GM18858 (cell line): ENCODE measurements around the gene MTUS2.

Experiments
- ATAC-seq: cut with Tn5 transposase; IDR thresholded peaks from one replicate; pipeline ENCODE4 v1.9.1; 2021; ENCODE audit not compliant: unreplicated experiment

MTUS2 gene

GRCh38 chr13:29498426-29499040 lies 678.4 kb downstream of the MTUS2 start:
- ATAC-seq = no peak

DNA sequence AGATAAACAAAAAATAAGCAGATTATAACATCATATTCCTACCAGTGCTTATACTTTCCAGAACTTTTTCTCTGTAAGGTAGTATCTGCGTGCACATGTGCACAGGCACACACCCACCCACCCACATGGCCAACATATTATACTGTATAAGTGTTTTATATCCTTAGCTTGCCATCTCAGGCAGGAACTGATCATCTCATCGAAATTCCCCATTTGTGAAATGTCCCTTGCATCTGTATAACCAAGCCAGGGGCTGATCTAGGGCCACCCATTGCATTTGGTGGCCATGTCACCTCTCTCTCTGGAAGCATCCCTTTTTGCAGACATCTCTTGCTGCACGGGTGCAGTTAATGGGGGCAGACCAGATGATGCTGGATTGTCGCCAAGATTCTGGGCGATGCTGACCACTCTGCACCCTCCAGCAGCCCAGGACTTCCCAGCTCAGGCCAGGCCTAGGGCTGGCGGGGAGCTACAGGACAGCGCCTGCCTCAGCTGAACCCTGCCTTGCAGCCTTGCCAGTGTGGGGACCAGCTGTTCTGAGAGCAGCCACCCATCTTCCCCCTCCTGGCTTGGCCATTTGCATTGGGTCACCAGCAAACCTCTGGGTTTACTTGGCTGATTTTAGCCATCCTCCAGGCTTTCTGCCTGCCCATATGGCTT lies 679.5 kb downstream of the MTUS2 start:
- ATAC-seq = no peak

- ATAC-seq = no peak
These were observed 680.2 kb downstream of the MTUS2 start for GRCh38 chr13:29500386-29500785.

DNA sequence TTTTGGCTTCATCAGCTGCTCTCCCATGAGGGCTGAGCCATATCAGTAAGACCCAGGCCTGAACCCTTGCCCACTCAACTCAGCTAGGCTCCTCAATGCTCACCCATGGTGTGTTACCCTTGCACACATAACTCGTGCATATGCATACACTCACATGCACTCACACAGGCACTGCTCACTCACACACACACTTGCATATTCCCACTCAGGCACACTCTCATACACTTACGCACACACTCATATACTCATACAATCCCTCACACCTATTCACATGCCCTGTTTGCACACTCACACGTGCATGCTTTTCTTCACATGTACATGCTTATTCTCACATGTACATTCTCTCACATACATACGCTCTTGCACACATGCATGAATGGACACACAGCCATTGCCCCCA lies 681.5 kb downstream of the MTUS2 start:
- no peak for ATAC-seq

GRCh38 chr13:29502391-29503008 lies 682.4 kb downstream of the MTUS2 start:
- no peak for ATAC-seq

- ATAC-seq = no peak
These were observed 683.1 kb downstream of the MTUS2 start for GRCh38 chr13:29503041-29503837.

GRCh38 chr13:29504691-29505090 lies 684.6 kb downstream of the MTUS2 start:
- ATAC-seq = no peak

- ATAC-seq = no peak
These were observed 685.4 kb downstream of the MTUS2 start for GRCh38 chr13:29505511-29505910.

GRCh38 chr13:29505950-29506349 lies 685.8 kb downstream of the MTUS2 start:
- no peak for ATAC-seq

- ATAC-seq = no peak
These were observed 687.2 kb downstream of the MTUS2 start for GRCh38 chr13:29507356-29507755.

DNA sequence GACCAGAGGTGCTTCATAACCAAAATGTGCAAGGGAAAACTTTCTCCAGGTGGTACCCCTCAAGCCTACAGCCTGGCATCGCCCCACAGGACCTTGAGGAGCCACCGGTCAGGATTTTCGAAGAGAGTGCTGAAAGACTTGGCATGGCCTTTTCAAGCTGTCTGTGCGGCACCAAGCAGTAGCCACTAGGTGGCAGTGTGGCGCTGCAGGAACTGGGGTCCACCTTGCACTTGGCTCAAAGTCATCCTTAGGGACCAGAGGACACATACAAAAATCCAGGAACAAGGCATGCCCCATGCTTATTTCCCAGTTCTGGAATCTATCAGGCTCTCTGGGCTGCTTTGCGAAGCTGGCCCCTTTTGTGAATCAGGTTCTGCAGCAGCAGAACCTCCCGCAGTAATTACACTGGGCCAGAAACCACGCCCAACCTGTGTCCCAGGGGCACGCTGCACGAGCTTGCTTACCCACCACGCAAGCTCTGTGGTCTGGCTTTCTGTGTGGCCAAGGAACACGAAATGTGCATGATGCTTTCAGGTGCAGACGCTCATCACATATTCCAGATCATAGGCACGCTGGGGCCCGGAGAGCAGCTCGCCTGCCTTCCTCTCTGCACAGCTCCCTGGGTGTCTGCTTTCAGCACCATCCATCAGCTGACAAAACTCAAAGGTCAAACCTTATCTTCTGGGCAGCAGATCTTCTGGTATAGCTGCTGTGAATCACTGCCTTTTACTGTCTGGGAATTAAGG lies 688.2 kb downstream of the MTUS2 start:
- ATAC-seq = peak; percentile 61

DNA sequence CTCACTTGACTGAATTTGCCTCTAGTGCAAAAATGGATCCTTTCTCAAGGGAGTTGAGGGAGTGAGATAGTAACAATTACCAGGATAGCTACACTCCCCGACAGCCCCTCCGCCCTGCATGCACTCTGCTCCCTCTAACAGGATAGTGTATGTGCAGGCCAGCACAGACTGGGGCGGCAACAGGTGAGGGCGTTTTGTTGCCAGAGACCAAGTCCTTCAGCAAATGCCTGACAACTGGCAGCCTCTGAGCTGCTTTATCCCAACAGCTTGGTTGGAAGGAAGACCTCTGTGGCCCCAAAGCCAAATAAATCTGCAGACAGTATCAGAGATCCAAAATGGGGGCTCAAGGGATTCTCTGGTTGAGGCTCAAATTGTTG lies 688.7 kb downstream of the MTUS2 start:
- no peak for ATAC-seq

DNA sequence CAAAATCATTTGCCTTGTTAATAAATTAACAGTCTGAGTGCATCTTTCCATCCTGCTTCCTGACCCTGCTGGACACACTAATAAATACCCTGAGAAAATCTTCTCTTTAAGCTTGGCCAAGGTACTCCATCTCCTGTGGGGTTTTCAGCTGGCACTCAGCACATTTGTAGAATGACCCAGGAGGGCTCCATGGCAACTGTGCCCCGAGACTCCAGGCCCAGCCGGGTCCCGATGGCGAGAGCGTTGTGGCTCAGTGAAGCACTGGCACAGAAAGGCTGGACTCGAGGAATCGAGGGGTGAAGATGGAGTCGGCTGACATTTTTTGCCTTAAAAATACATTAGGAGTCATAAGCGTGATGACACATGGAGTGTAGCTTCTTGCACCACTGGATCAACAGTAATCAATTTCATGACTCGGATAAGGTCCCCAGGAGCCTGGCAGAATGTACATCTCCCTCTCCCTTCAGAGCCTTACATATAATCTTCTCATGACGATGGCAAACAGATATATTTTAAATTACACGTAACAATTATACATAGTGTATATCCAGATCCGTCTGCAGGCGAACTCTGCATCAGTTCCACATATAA lies 690.0 kb downstream of the MTUS2 start:
- ATAC-seq = no peak

DNA sequence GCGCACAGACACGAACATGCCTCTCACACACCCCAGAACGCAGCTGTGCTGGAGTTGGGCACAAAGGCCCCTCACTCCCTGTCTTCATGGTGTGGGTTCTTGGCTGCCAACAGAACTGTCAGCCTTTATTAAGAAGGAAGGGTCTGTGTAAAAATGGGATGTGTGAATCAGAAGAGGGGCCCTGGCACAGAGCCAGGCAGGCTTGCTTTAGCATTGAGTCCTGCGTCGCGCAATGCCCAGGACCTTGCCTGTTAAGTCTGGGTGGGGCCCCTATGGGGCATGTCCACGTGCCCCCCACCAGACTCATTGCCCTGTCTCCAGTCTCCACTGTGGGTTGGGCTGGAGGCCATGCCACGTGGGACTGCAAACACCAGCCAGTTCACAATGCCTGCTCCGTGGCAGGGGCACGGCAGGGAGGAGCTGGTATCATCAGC lies 690.5 kb downstream of the MTUS2 start:
- ATAC-seq = no peak

DNA sequence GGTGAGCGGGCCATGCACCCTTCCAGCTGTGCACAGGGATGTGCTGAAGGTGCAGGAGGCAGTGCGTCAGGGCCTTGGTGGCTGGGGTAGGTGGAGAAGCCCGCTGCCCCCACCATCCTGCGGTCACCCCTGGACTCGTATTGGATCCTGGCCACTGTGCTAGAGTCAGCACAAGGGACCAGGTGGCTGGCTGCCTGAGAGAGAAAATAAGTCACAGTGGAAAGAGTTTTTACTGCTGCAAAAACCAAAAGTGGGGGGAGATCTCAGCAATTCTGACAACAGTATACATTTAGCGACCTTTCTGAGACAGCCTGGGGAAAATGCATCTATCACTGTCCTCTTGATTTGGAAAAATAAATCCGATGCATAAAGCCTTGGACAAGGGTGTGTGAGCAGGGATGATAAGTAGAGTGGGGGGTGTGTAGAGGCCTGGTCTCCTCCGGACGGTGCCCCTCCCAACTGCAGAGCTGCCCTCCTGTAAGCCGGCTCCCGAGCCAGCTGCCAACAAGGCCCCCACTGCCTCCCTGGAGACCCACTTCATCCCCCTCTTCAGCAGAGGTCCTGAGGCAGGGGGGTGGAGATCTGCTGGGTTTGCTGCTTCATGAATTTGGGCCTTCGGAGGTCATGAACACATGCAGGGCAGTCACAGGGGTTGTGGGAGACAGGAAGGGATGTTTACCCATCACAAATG lies 691.1 kb downstream of the MTUS2 start:
- no peak for ATAC-seq

- ATAC-seq = no peak
These were observed 691.8 kb downstream of the MTUS2 start for GRCh38 chr13:29511980-29512379.

DNA sequence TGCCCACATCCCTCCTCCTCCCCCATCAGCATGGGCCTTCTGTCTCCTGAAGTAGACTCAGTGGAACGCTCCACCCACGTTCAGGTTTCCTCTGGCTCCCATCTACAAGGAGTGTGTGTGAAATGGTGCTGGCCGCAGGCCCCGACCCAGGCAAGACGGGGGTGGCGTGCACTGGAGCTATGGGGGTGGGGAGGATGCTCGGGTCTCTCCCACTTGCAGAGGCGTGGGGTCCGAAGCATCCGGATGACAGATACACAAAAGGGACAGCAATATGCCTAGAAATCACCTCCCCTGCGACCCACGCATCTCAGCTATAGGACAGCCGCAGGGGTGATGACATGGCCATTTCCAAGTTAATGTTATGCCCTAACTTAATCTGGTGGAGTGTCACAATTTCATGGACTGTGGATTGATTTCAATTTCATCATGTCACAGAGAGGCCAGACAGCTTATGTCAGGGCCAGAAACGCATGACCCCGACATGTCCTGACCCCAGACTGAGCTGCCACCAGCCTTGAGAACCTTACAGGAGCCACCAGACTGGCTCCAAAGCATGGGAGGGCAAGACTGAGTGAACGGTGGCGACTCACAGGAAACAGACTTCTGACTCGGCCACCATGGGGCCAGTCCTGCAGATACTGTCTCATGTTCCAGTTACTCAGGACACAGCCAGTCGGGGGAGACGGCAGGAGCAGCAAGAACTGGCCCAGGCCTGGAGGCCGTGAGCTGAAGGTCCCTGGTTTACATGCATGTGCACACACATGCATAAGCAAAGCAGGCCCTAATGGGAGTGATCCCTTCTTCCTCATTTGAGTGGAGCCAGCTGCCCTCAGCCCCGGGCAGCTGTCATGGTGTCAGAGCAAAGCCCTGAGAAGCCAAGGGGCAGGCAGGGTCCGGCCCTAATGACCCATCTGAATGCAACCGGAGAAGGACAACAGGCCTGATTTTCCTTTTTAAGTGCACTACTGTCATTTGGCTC lies 693.2 kb downstream of the MTUS2 start:
- no peak for ATAC-seq

DNA sequence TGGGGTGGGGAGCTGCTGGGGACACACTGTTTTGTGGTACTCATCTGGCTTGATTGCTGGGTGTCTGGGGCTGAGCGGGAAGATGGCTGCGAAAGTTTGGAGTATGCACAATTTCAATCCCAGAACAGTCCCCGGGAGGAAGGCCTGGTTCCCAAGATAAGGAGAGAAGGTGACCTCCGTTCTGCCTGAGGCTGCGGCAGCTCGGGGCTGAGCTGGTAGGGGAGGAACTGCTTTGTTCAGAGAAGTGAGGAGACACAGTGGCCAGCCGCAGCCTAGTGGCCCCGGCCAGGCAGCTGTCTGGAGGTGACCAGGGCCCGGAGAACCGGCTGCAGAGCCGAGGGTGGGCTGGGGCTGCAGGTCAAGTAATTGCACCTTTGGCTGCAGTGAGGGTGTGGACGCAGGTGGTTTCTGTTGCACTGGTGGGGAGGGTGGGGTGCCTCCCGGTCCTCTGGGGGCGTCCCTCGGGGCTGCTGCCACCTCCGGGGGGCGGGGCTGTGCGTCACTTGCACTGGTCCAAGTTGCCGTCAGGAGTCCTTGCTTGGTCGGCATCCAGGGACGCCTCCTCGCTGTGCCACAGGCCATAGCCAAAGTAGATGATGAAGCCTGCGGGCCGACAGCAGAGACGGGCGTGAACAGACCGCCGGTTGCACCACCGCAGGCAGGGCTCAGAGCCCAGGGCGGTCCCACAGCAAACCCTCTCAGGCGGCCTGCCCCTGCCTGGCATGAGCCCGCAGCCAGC lies 694.0 kb downstream of the MTUS2 start:
- ATAC-seq = no peak
